Nephron (organoid): ENCODE results near the gene DOCK10.

ENCODE experiments used
- H3K27ac Mint-ChIP-seq, 3 experiments: 2 replicates each; pipeline ENCODE4 v1.8.0; 2020; ENCODE audit warnings: mixed read lengths in 3 of 3, mild to moderate bottlenecking in 2 of 3, moderate library complexity in 1 of 3
- H3K27me3 Mint-ChIP-seq: 2 replicates; pipeline ENCODE4 v1.8.0; 2021; ENCODE audit warnings: low read depth, mild to moderate bottlenecking, moderate library complexity, mixed read lengths
- H3K36me3 Mint-ChIP-seq: 2 replicates; pipeline ENCODE4 v1.8.0; 2020; ENCODE audit warnings: low read depth, mixed read lengths
- H3K4me1 Mint-ChIP-seq: 2 replicates; pipeline ENCODE4 v1.8.0; 2020; ENCODE audit warnings: mixed read lengths
- H3K4me3 Mint-ChIP-seq, 3 experiments: 2 replicates each; pipeline ENCODE4 v1.8.0; 2020; ENCODE audit warnings: mild to moderate bottlenecking in 3 of 3, mixed read lengths in 3 of 3, moderate library complexity in 2 of 3
- H3K9me3 Mint-ChIP-seq: 2 replicates; pipeline ENCODE4 v1.8.0; 2020; ENCODE audit warnings: mixed read lengths
- TF ChIP-seq, protein P1 (sequence below), 3 experiments: fragments of 200-600 bp; sonication (generic); IDR thresholded peaks; one replicate each; pipeline ENCODE4 v1.5.0; 2021; ENCODE audit warnings: antibody characterized with exemption in 3 of 3; ENCODE audit not compliant: unreplicated experiment in 3 of 3

The DOCK10 gene

DNA sequence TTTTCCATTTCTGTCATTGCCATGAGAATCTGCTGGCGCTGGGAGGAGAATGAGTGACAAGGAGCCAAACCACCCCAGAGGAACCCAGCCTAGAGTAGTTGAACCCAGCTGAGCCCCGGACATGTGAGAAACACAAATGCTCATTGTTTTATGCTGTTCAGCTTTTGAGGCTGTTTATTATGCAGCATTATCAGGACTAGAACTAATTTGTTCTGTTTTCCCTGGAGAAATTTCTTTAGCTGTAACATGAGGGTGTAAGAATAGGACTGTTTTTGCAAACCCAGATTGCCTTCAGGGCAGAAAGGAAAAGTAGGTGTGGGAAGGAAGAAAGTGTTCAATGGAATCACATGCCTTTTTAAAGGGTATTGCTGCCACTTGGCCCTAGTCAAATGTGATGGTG, 28.5 kb upstream of the DOCK10 start:
- H3K4me3 Mint-ChIP-seq = no peak overlapping the region
- H3K27me3 Mint-ChIP-seq = no peaks in the 10 kb centered on the region
- H3K36me3 Mint-ChIP-seq = no peaks in the 10 kb centered on the region
- H3K27ac Mint-ChIP-seq = no peak overlapping the region
- TF ChIP-seq, protein P1, sequence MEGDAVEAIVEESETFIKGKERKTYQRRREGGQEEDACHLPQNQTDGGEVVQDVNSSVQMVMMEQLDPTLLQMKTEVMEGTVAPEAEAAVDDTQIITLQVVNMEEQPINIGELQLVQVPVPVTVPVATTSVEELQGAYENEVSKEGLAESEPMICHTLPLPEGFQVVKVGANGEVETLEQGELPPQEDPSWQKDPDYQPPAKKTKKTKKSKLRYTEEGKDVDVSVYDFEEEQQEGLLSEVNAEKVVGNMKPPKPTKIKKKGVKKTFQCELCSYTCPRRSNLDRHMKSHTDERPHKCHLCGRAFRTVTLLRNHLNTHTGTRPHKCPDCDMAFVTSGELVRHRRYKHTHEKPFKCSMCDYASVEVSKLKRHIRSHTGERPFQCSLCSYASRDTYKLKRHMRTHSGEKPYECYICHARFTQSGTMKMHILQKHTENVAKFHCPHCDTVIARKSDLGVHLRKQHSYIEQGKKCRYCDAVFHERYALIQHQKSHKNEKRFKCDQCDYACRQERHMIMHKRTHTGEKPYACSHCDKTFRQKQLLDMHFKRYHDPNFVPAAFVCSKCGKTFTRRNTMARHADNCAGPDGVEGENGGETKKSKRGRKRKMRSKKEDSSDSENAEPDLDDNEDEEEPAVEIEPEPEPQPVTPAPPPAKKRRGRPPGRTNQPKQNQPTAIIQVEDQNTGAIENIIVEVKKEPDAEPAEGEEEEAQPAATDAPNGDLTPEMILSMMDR (IDR thresholded peaks at IDR 0.05; ENCODE audit: unreplicated experiment in 3 of 3) = no peak
- peaks cover 19% of the 10 kb centered on the region for H3K9me3 Mint-ChIP-seq
- no peaks in the 10 kb centered on the region for H3K4me1 Mint-ChIP-seq

DNA sequence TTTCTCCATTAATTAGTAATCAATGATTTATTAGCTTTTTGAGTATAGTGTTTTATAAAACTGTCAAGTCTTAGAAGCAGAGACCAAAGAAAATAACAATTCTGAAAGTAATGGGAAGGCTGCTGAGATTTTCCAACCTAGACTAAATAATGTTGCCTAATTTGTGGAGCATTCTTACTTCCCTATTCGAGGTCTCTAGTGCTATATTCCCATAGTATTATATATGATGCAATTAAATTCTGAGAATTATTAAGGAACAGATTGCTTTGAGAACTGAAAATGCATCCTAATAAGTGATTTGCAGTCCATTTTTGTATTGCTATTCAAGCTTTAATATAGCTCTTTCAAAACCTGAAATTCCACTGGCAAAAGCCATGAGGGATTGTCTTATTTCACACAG, 27.7 kb upstream of the DOCK10 start:
- Mint-ChIP-seq H3K9me3 (peaks cover 19% of the 10 kb centered on the region), H3K27me3 (no peaks in the 10 kb centered on the region), H3K4me1 (no peaks in the 10 kb centered on the region), H3K4me3 (no peak overlapping the region), H3K27ac (no peak overlapping the region), H3K36me3 (no peaks in the 10 kb centered on the region)
- TF ChIP-seq, protein P1 (IDR thresholded peaks at IDR 0.05; ENCODE audit: unreplicated experiment in 3 of 3) = no peak

DNA sequence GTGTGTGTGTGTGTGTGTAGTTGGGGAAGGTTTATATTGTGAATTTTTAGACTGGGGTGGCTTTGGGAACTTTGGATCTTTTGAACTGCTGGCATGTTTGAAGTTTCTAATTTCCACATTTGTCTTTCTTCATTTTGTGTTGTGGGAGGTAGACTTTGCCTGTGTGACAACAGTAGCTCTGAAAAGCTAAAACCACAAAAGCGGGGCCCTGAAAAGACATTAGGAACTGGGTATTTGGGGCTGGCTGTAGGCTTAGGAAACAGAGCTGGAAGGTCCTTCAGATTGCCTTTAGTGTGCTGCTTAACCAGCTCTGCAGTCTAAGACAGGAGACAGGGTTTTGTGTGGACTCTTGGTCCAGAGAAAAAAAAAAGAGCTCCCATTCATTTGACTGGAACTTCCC, 27.2 kb upstream of the DOCK10 start:
- Mint-ChIP-seq H3K4me3 (no peak overlapping the region), H3K9me3 (peaks cover 19% of the 10 kb centered on the region), H3K27me3 (no peaks in the 10 kb centered on the region), H3K36me3 (no peaks in the 10 kb centered on the region), H3K4me1 (no peaks in the 10 kb centered on the region), H3K27ac (no peak overlapping the region)
- TF ChIP-seq, protein P1 (IDR thresholded peaks at IDR 0.05; ENCODE audit: unreplicated experiment in 3 of 3) = no peak

DNA sequence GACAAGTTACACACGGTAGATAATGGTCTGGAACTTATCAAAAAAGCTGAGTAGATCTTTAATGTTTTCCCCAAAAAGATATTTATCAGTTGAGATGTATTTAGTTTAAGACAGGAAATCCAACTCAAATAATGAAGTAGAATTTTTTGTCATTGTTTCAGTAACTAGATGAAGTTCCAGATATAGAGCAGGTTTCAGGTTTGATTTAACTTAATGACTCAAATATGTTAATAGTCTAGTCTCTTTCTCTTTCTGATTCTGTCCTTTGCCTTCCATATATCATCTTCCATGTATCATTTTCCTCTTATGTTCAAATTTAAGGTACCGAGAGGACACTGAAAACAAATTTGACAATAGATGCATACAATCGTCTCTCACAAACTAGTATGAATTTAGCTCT, 23.6 kb upstream of the DOCK10 start:
- Mint-ChIP-seq H3K4me1 (no peaks in the 10 kb centered on the region), H3K36me3 (no peaks in the 10 kb centered on the region), H3K27ac (no peak overlapping the region), H3K27me3 (no peaks in the 10 kb centered on the region), H3K4me3 (no peak overlapping the region), H3K9me3 (peaks cover 19% of the 10 kb centered on the region)
- TF ChIP-seq, protein P1 (IDR thresholded peaks at IDR 0.05; ENCODE audit: unreplicated experiment in 3 of 3) = no peak

DNA sequence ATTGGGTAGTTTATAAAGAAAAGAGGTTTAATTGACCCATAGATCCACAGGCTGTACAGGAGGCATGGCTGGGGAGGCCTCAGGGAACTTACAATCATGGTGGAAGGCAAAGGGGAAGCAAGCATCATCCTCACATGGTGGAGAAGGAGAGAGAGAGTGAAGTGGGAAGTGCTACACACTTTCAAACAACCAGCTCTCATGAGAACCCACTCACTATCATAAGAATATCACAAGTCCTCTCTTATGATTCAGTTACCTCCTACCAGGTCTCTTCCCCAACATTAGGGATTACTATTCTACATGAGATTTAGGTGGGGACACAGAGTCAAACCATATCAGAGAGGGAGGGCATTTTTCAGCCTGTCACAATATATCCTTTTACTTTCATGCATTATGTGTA, 22.7 kb upstream of the DOCK10 start:
- Mint-ChIP-seq H3K9me3 (peaks cover 19% of the 10 kb centered on the region), H3K36me3 (no peaks in the 10 kb centered on the region), H3K4me3 (no peak overlapping the region), H3K4me1 (no peaks in the 10 kb centered on the region), H3K27ac (no peak overlapping the region), H3K27me3 (no peaks in the 10 kb centered on the region)
- TF ChIP-seq, protein P1 (IDR thresholded peaks at IDR 0.05; ENCODE audit: unreplicated experiment in 3 of 3) = no peak

DNA sequence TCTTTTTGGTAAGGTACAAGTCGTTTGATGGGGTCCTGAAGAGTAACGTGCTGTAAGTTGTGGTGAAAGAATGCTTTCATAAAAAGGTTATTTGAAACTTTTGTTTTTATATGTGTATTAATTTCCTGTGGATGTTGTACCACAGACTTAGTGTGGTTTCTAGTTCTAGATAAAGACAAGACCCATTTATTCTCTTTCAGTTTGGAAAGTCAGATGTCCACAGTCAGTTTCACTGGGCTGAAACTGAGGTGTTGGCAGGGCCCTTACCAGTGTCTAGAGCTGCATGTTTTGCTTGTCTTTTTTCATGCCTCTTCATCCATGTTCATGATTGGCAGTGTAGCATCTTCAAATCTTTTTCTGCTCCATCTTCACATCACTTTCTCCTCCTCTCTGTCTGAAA, 22.1 kb upstream of the DOCK10 start:
- TF ChIP-seq, protein P1 (IDR thresholded peaks at IDR 0.05; ENCODE audit: unreplicated experiment in 3 of 3) = no peak
- Mint-ChIP-seq H3K9me3 (peaks cover 19% of the 10 kb centered on the region), H3K27ac (no peak overlapping the region), H3K4me3 (no peak overlapping the region), H3K27me3 (no peaks in the 10 kb centered on the region), H3K4me1 (no peaks in the 10 kb centered on the region), H3K36me3 (no peaks in the 10 kb centered on the region)
